Measurements from ENCODE around the gene TRABD2B. TPM values are rescaled to one million over a fixed set of nuclear protein-coding genes. Genes with fewer than 3 reads are reported as not detected.

Gene TRABD2B
- total and polyA plus RNA-seq, 8 donors, result 1.6 to 3.8 (median 3.0) TPM

- DNase-seq (no peak), ATAC-seq (no peak), FAIRE-seq (no peak)
- 65 to 69% methylated on average over 2 of the region's 2 CpGs for WGBS, 2 donors
- Histone ChIP-seq H3K27ac (no peak overlapping the region), H3K9me3 (no peaks in the 10 kb centered on the region), H3K4me3 (no peak overlapping the region), H3K27me3 (no peaks in the 10 kb centered on the region), H3K36me3 (no peaks in the 10 kb centered on the region), H3K4me1 (no peaks in the 10 kb centered on the region)
- TF ChIP-seq, protein P1, sequence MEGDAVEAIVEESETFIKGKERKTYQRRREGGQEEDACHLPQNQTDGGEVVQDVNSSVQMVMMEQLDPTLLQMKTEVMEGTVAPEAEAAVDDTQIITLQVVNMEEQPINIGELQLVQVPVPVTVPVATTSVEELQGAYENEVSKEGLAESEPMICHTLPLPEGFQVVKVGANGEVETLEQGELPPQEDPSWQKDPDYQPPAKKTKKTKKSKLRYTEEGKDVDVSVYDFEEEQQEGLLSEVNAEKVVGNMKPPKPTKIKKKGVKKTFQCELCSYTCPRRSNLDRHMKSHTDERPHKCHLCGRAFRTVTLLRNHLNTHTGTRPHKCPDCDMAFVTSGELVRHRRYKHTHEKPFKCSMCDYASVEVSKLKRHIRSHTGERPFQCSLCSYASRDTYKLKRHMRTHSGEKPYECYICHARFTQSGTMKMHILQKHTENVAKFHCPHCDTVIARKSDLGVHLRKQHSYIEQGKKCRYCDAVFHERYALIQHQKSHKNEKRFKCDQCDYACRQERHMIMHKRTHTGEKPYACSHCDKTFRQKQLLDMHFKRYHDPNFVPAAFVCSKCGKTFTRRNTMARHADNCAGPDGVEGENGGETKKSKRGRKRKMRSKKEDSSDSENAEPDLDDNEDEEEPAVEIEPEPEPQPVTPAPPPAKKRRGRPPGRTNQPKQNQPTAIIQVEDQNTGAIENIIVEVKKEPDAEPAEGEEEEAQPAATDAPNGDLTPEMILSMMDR (IDR thresholded peaks at IDR 0.05), result no peak
- intact Hi-C loops (cut with DNase I), result no loop called here
These were observed 188.6 kb downstream of the TRABD2B start for GRCh38 chr1:47808612-47809011.

DNA sequence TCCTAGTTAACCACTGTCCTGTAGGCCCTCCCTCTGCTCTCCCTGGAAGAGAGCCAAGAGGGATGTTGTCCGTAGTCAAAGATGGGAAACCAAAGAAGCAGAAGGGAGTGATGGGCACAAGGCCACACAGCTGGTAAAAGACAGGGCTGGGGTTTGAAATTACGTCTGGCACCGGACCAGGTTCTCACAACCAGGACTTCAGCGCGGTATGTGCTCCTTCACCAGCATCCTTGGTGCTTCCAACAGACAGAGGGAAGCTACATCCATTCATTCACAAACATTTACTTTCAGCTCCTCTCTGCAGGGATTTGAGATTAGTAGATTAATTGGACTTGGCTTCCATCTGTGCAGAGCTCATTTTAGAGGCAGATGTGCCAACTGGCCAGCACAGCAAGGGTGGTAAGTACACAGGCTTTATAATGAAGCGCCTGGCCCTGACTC, 191.2 kb downstream of the TRABD2B start:
- intact Hi-C loops (cut with DNase I), result no loop called here
- no peak for DNase-seq
- no peaks in the 10 kb centered on the region for H3K36me3 ChIP-seq
- WGBS, 2 donors, result 83 to 86% methylated on average over 6 of the region's 6 CpGs
- no peaks in the 10 kb centered on the region for H3K4me1 ChIP-seq
- H3K4me3 ChIP-seq, result no peak overlapping the region
- no peak for ATAC-seq
- H3K9me3 ChIP-seq, result no peaks in the 10 kb centered on the region
- no peak for FAIRE-seq
- H3K27ac ChIP-seq, result no peak overlapping the region
- TF ChIP-seq, protein P1 (IDR thresholded peaks at IDR 0.05), result no peak
- H3K27me3 ChIP-seq, result no peaks in the 10 kb centered on the region

DNA sequence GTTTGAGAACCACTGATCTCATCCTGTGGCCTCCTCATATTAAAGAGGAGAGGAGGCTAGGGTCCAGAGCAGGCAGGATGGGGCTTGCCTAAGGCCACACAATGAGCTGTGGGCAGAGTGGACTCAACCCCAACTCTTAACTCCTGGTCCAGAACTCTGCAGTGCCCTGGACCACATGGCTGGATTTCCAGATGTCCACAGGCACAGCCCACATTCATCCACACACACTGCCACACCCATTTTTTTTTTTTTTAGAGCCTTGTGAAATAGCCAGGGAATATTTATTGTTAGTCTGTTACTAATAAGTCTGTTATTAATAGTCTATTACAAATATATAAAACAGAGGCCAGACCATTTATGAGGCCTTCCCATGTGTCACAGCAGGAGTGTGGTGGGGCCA, 192.2 kb downstream of the TRABD2B start:
- no peaks in the 10 kb centered on the region for H3K36me3 ChIP-seq
- no peak for ATAC-seq
- TF ChIP-seq, protein P1 (IDR thresholded peaks at IDR 0.05), result no peak
- DNase-seq, result no peak
- no peaks in the 10 kb centered on the region for H3K4me1 ChIP-seq
- no peak overlapping the region for H3K27ac ChIP-seq
- intact Hi-C loops (cut with DNase I), result no loop called here
- H3K4me3 ChIP-seq, result no peak overlapping the region
- H3K27me3 ChIP-seq, result no peaks in the 10 kb centered on the region
- no peak for FAIRE-seq
- no peaks in the 10 kb centered on the region for H3K9me3 ChIP-seq

GRCh38 chr1:47803815-47804501, 193.2 kb downstream of the TRABD2B start:
- Histone ChIP-seq H3K4me3 (no peak overlapping the region), H3K27me3 (no peaks in the 10 kb centered on the region), H3K4me1 (no peaks in the 10 kb centered on the region), H3K27ac (no peak overlapping the region), H3K36me3 (no peaks in the 10 kb centered on the region), H3K9me3 (no peaks in the 10 kb centered on the region)
- no peak for ATAC-seq
- DNase-seq, result no peak
- 89 to 90% methylated on average over 13 of the region's 13 CpGs for WGBS, 2 donors
- intact Hi-C loops (cut with DNase I), result no loop called here
- TF ChIP-seq, protein P1 (IDR thresholded peaks at IDR 0.05), result no peak
- no peak for FAIRE-seq

- no peaks in the 10 kb centered on the region for H3K4me1 ChIP-seq
- TF ChIP-seq, protein P1 (IDR thresholded peaks at IDR 0.05), result no peak
- no peak for FAIRE-seq
- H3K36me3 ChIP-seq, result no peaks in the 10 kb centered on the region
- H3K9me3 ChIP-seq, result no peaks in the 10 kb centered on the region
- no peaks in the 10 kb centered on the region for H3K27me3 ChIP-seq
- no peak for ATAC-seq
- DNase-seq, result no peak
- H3K4me3 ChIP-seq, result no peak overlapping the region
- intact Hi-C loops (cut with DNase I), result no loop called here
- WGBS, 2 donors, result 51 to 55% methylated on average over 2 of the region's 2 CpGs
- no peak overlapping the region for H3K27ac ChIP-seq
These were observed 199.6 kb downstream of the TRABD2B start for GRCh38 chr1:47797575-47797974.
